Activated CD8-positive, alpha-beta T cell treated with anti-CD3 and anti-CD28 coated beads for 36 hours (primary cell): ENCODE data around the gene LPCAT1. TPM values are rescaled to one million over a fixed set of nuclear protein-coding genes. Genes with fewer than 3 reads are reported as not detected.

Experiments used
- ATAC-seq: fragments of 200-7000 bp; cut with Tn5 transposase; one replicate; pipeline ENCODE4 v1.10.0; 2021; ENCODE audit warnings: mild to moderate bottlenecking, moderate library complexity
- CTCF ChIA-PET: fragments of 350-600 bp; sonication (Branson Sonifier 250); formaldehyde crosslinking; loops from one replicate; lab custom pipeline; 2021; ENCODE audit warnings: antibody characterized with exemption; lab: Charles Lee
- POLR2A ChIA-PET: fragments of 350-600 bp; sonication (Branson Sonifier 250); formaldehyde crosslinking; loops from one replicate; lab custom pipeline; 2021; ENCODE audit warnings: antibody characterized with exemption; lab: Charles Lee
- DNase-seq: peaks from one replicate; pipeline ENCODE4 v3.0.0-alpha.2; 2020
- H3K27ac Mint-ChIP-seq: one replicate; pipeline ENCODE4 v1.8.0; 2021; ENCODE audit warnings: mild to moderate bottlenecking, mixed read lengths
- H3K27me3 Mint-ChIP-seq: one replicate; pipeline ENCODE4 v1.8.0; 2021; ENCODE audit warnings: mixed read lengths
- H3K36me3 Mint-ChIP-seq: one replicate; pipeline ENCODE4 v1.8.0; 2021; ENCODE audit warnings: low read depth, mixed read lengths
- H3K4me1 Mint-ChIP-seq: one replicate; pipeline ENCODE4 v1.8.0; 2021; ENCODE audit warnings: low read depth, mixed read lengths
- H3K4me3 Mint-ChIP-seq: one replicate; pipeline ENCODE4 v1.8.0; 2021; ENCODE audit warnings: mild to moderate bottlenecking, moderate library complexity, mixed read lengths
- H3K9me3 Mint-ChIP-seq: one replicate; pipeline ENCODE4 v1.8.0; 2021; ENCODE audit warnings: mixed read lengths
- intact Hi-C: fragments of 100-400 bp; cut with micrococcal nuclease; formaldehyde crosslinking; loops from one replicate; pipeline ENCODE4 v1.10.0; 2022
- total RNA-seq, 2 experiments: library from RNA; stranded (reverse); gene quantifications; one replicate each; pipeline ENCODE4 v1.2.3, GENCODE V29; 2021
- TF ChIP-seq, protein P1 (sequence below): fragments of 200-600 bp; IDR thresholded peaks from one replicate; pipeline ENCODE4 v1.8.0; 2022; ENCODE audit warnings: antibody characterized with exemption, mild to moderate bottlenecking

Gene LPCAT1
- total RNA-seq, 2 experiments from 2014 or later = 37.2 to 43.6 TPM

GRCh38 chr5:1497795-1498622 lies 25.8 kb downstream of the LPCAT1 start:
- Mint-ChIP-seq H3K36me3 (peaks cover 34% of the 10 kb centered on the region), H3K9me3 (no peaks in the 10 kb centered on the region), H3K4me3 (no peak overlapping the region), H3K27ac (no peak overlapping the region), H3K27me3 (no peaks in the 10 kb centered on the region), H3K4me1 (peaks cover 52% of the 10 kb centered on the region)
- intact Hi-C loops = no loop called here
- ChIA-PET POLR2A (no interaction called here), CTCF (interaction anchor here (1.0 kb wide), 1 partner anchor 147 kb away, joined by 5 read pairs; no protein-coding TSS in a partner anchor)
- TF ChIP-seq, protein P1, sequence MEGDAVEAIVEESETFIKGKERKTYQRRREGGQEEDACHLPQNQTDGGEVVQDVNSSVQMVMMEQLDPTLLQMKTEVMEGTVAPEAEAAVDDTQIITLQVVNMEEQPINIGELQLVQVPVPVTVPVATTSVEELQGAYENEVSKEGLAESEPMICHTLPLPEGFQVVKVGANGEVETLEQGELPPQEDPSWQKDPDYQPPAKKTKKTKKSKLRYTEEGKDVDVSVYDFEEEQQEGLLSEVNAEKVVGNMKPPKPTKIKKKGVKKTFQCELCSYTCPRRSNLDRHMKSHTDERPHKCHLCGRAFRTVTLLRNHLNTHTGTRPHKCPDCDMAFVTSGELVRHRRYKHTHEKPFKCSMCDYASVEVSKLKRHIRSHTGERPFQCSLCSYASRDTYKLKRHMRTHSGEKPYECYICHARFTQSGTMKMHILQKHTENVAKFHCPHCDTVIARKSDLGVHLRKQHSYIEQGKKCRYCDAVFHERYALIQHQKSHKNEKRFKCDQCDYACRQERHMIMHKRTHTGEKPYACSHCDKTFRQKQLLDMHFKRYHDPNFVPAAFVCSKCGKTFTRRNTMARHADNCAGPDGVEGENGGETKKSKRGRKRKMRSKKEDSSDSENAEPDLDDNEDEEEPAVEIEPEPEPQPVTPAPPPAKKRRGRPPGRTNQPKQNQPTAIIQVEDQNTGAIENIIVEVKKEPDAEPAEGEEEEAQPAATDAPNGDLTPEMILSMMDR = no peak
- ATAC-seq = no peak
- no peak for DNase-seq

GRCh38 chr5:1497242-1497777 lies 26.4 kb downstream of the LPCAT1 start:
- DNase-seq = peak; percentile 33
- intact Hi-C loops = no loop called here
- ATAC-seq = peak; percentile 18
- H3K36me3 Mint-ChIP-seq = peaks cover 39% of the 10 kb centered on the region
- TF ChIP-seq, protein P1 = no peak
- CTCF ChIA-PET = interaction anchor here (1.0 kb wide), 1 partner anchor 148 kb away, joined by 5 read pairs; no protein-coding TSS in a partner anchor
- H3K9me3 Mint-ChIP-seq = no peaks in the 10 kb centered on the region
- H3K27me3 Mint-ChIP-seq = no peaks in the 10 kb centered on the region
- POLR2A ChIA-PET = no interaction called here
- H3K4me3 Mint-ChIP-seq = no peak overlapping the region
- H3K4me1 Mint-ChIP-seq = peaks cover 54% of the 10 kb centered on the region
- H3K27ac Mint-ChIP-seq = peak overlapping the region; percentile 7

DNA sequence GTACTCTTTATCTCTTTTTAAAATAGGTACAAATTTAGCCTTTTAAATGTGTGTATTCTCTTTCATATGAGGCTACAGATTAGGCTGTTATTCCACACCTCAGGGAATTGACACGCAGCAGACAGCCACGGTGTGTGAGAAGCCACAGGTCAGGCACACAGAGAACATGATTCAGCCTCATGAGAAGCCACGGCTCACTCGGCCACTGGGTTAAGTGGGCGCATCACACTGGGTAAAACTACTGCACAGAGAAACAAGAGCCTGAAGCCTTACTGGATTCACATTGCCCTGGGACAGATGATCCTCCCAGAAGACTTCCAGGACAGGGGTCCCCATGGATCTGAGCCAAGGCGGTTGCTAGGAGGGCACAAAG lies 28.2 kb downstream of the LPCAT1 start:
- peak overlapping the region; percentile 59 for H3K27ac Mint-ChIP-seq
- ChIA-PET CTCF (interaction anchor here (0.7 to 0.9 kb wide), 2 partner anchors 149 to 169 kb away, joined by 3 read pairs; no protein-coding TSS in a partner anchor), POLR2A (interaction anchor here (0.8 kb wide), 1 partner anchor 21 kb away, joined by 3 read pairs; no protein-coding TSS in a partner anchor)
- H3K4me1 Mint-ChIP-seq = peaks cover 66% of the 10 kb centered on the region
- TF ChIP-seq, protein P1 = no peak
- intact Hi-C loops = no loop called here
- peaks cover 52% of the 10 kb centered on the region for H3K36me3 Mint-ChIP-seq
- no peak for DNase-seq
- no peaks in the 10 kb centered on the region for H3K27me3 Mint-ChIP-seq
- no peaks in the 10 kb centered on the region for H3K9me3 Mint-ChIP-seq
- ATAC-seq = peak; percentile 31
- H3K4me3 Mint-ChIP-seq = no peak overlapping the region

DNA sequence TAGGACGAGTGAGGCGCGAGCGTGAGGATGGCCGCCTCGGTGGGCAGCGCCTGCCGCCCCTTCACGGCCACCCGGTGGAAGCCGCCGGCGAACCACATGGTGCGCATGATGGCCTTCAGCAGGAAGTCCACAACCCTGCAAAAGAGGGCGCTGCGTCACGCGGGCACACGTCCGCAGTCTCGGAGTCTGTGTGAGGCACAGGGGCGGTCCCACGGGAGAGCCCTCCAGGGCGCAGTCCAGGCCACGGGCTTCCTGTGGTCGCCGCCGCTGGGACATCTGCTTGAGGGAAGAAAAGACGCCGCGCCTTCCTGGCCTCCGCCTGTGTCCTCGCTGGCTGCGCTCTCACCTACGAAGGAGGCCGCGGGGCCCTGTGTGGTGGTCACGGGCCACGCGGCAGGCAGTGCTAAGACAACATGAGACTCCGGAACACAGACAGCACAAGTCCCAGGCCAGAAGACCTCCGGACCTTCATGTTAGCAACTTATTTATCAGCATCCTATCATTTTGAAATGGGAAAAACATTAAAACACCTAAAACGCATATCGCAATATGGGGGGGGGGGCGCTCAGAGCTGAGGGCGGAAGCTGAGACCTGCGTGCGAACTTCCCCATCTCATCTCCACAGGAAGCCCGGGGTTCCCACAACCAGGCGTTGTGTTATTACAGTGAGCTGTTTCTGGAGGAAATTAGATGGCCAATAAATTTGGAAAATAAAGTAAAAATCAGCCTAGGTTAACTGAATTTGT lies 28.8 kb downstream of the LPCAT1 start:
- ATAC-seq = peak; percentile 13
- TF ChIP-seq, protein P1 = no peak
- H3K27ac Mint-ChIP-seq = peak overlapping the region; percentile 59
- H3K4me1 Mint-ChIP-seq = peaks cover 71% of the 10 kb centered on the region
- DNase-seq = peak; percentile 28
- no peaks in the 10 kb centered on the region for H3K27me3 Mint-ChIP-seq
- ChIA-PET CTCF (interaction anchor here (0.7 to 0.9 kb wide), 2 partner anchors 150 to 168 kb away, joined by 3 read pairs; no protein-coding TSS in a partner anchor), POLR2A (no interaction called here)
- H3K36me3 Mint-ChIP-seq = peaks cover 53% of the 10 kb centered on the region
- no peaks in the 10 kb centered on the region for H3K9me3 Mint-ChIP-seq
- H3K4me3 Mint-ChIP-seq = peak overlapping the region; percentile 27
- intact Hi-C loops = no loop called here
